MCF 10A (cell line): Measurements from ENCODE around the gene NCOR1. TPM values are rescaled to one million over a fixed set of nuclear protein-coding genes. Genes with fewer than 3 reads are reported as not detected.
"Not testable (repeated sequence)": the region's sequence is repeated elsewhere in the genome, so short reads cannot be mapped to it uniquely, and the experiment has no call there.

Source experiments
- BruUV-seq: library from RNA; stranded (reverse); fragments of 400-500 nt; replicated peaks from 2 replicates; lab custom pipeline; 2021; lab: Mats Ljungman, UMichigan
- CTCF ChIA-PET: fragments of 300-600 bp; sonication (Branson Sonifier 250); formaldehyde crosslinking; extraction: SDS; loops from one replicate; lab custom pipeline; 2021; ENCODE audit warnings: antibody characterized with exemption, inconsistent platforms; lab: Yijun Ruan, JAX
- POLR2A ChIA-PET: fragments of 300-600, 350-650 bp; sonication (Branson Sonifier 250); formaldehyde crosslinking; extraction: SDS; loops from one replicate; lab custom pipeline; 2020; ENCODE audit warnings: antibody characterized with exemption, inconsistent platforms; lab: Yijun Ruan, JAX
- DNase-seq: peaks from one replicate; pipeline ENCODE4 v3.0.0-alpha.2; 2018; ENCODE audit not compliant: unreplicated experiment
- H3K27ac Mint-ChIP-seq: one replicate; pipeline ENCODE4 v1.8.0; 2022; ENCODE audit warnings: mild to moderate bottlenecking, low read depth, mixed read lengths; ENCODE audit not compliant: unreplicated experiment
- H3K27me3 Mint-ChIP-seq: one replicate; pipeline ENCODE4 v1.8.0; 2022; ENCODE audit warnings: mixed read lengths; ENCODE audit not compliant: insufficient read depth, unreplicated experiment
- H3K36me3 Mint-ChIP-seq: one replicate; pipeline ENCODE4 v1.8.0; 2022; ENCODE audit warnings: mild to moderate bottlenecking, moderate library complexity, mixed read lengths; ENCODE audit not compliant: insufficient read depth, unreplicated experiment
- H3K4me1 Mint-ChIP-seq: one replicate; pipeline ENCODE4 v1.8.0; 2022; ENCODE audit warnings: mixed read lengths; ENCODE audit not compliant: insufficient read depth, unreplicated experiment
- H3K4me3 Mint-ChIP-seq: one replicate; pipeline ENCODE4 v1.8.0; 2022; ENCODE audit warnings: mild to moderate bottlenecking, moderate library complexity, mixed read lengths; ENCODE audit not compliant: unreplicated experiment
- H3K9me3 Mint-ChIP-seq: one replicate; pipeline ENCODE4 v1.8.0; 2022; ENCODE audit warnings: mixed read lengths; ENCODE audit not compliant: unreplicated experiment
- CTCF ChIP-seq: fragments of 200-600 bp; IDR thresholded peaks from one replicate; pipeline ENCODE4 v1.8.0; 2022; ENCODE audit warnings: antibody characterized with exemption, mild to moderate bottlenecking; ENCODE audit not compliant: unreplicated experiment
- intact Hi-C: fragments of 100-400 bp; cut with micrococcal nuclease; formaldehyde crosslinking; loops from 2 replicates; pipeline ENCODE4 v1.14.1; 2022
- total RNA-seq: library from RNA; stranded (reverse); gene quantifications from 2 replicates; pipeline ENCODE4 v1.2.3, GENCODE V29; 2022

NCOR1 gene
- total RNA-seq, 1 experiment from 2014 or later = 138 TPM

GRCh38 chr17:16155536-16155935 is 59.8 kb downstream of the NCOR1 start:
- no peak for TF ChIP-seq CTCF
- BruUV-seq = no TSS peak
- peaks cover 68% of the 10 kb centered on the region for H3K36me3 Mint-ChIP-seq
- CTCF ChIA-PET = interaction anchor here (1.3 kb wide), 1 partner anchor 34 kb away, joined by 3 read pairs; no protein-coding TSS in a partner anchor
- H3K27me3 Mint-ChIP-seq = no peaks in the 10 kb centered on the region
- H3K4me1 Mint-ChIP-seq = peaks cover under 1% of the 10 kb centered on the region
- intact Hi-C loops = no loop called here
- no peak overlapping the region for H3K27ac Mint-ChIP-seq
- POLR2A ChIA-PET = interaction anchor here (0.6 kb wide), 1 partner anchor 92 kb away, joined by 3 read pairs; no protein-coding TSS in a partner anchor
- DNase-seq = peak; percentile 7
- H3K9me3 Mint-ChIP-seq = no peaks in the 10 kb centered on the region
- no peak overlapping the region for H3K4me3 Mint-ChIP-seq

DNA sequence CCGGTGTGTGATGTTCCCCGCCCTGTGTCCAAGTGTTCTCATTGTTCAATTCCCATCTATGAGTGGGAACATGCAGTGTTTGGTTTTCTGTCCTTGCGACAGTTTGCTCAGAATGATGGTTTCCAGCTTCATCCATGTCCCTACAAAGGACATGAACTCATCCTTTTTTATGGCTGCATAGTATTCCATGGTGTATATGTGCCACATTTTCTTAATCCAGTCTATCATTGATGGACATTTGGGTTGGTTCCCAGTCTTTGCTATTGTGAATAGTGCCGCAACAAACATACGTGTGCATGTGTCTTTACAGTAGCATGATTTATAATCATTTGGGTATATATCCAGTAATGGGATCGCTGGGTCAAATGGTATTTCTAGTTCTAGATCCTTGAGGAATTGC is 63.0 kb downstream of the NCOR1 start:
- H3K9me3 Mint-ChIP-seq, H3K27me3 Mint-ChIP-seq, BruUV-seq, DNase-seq, H3K27ac Mint-ChIP-seq, intact Hi-C loops, CTCF ChIA-PET, H3K4me3 Mint-ChIP-seq: not testable (repeated sequence)
- POLR2A ChIA-PET = interaction anchor here (1.0 kb wide), 1 partner anchor 61 kb away, joined by 3 read pairs; no protein-coding TSS in a partner anchor
- Mint-ChIP-seq H3K4me1 (peaks cover 10% of the 10 kb centered on the region), H3K36me3 (peaks cover 63% of the 10 kb centered on the region)

DNA sequence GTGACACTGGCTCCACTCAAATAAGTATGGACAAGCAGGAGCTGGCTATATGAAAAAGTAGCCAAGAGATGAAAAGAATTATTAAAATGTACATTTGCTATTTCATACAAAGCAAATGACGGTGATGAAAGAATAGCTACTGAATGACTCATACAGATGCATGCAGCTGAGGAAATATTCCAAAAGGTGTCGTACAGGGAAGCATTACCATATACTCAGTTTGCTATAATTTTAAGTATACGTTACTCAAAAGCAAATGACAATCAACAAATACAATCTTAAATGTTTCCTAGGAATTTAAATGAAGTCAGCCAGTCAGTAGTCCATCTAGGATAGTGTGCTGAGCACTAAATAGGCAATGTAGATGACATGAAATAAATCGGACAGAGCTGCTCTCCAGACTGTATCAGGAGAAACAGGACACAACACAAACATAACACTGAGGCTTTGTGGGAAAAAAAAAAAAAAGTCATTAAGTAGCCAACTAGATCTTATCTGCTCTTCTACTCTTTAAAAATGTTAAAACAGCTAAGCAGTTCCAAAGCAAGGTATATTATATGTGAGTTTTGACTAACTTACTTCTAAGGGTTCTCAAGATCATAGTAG is 65.0 kb downstream of the NCOR1 start:
- ChIA-PET CTCF (interaction anchor here (0.7 to 1.1 kb wide), 4 partner anchors 8 to 136 kb away, joined by 3 to 4 read pairs (median 4); no protein-coding TSS in a partner anchor), POLR2A (interaction anchor here (0.6 to 2.6 kb wide), 11 partner anchors 8 to 501 kb away, joined by 3 to 22 read pairs (median 4); partner anchors contain the start of genes NCOR1, PIGL and UBB)
- peaks cover 54% of the 10 kb centered on the region for H3K36me3 Mint-ChIP-seq
- H3K9me3 Mint-ChIP-seq = no peaks in the 10 kb centered on the region
- no peaks in the 10 kb centered on the region for H3K27me3 Mint-ChIP-seq
- H3K4me1 Mint-ChIP-seq = peaks cover 12% of the 10 kb centered on the region
- no peak for TF ChIP-seq CTCF
- peak overlapping the region; percentile 83 for H3K27ac Mint-ChIP-seq
- BruUV-seq = no TSS peak
- peak overlapping the region; percentile 45 for H3K4me3 Mint-ChIP-seq
- peak; percentile 63 for DNase-seq
- intact Hi-C loops = no loop called here

- Mint-ChIP-seq H3K27ac (no peak overlapping the region), H3K36me3 (peaks cover 55% of the 10 kb centered on the region), H3K9me3 (no peaks in the 10 kb centered on the region), H3K4me1 (peaks cover 12% of the 10 kb centered on the region), H3K27me3 (no peaks in the 10 kb centered on the region), H3K4me3 (no peak overlapping the region)
- ChIA-PET POLR2A (interaction anchor here (0.6 to 1.4 kb wide), 3 partner anchors 9 to 67 kb away, joined by 3 to 4 read pairs (median 3); partner anchors contain the start of gene NCOR1), CTCF (no interaction called here)
- intact Hi-C loops = no loop called here
- DNase-seq = no peak
- no peak for TF ChIP-seq CTCF
- no TSS peak for BruUV-seq
These were observed 66.7 kb downstream of the NCOR1 start for GRCh38 chr17:16148596-16148995.

DNA sequence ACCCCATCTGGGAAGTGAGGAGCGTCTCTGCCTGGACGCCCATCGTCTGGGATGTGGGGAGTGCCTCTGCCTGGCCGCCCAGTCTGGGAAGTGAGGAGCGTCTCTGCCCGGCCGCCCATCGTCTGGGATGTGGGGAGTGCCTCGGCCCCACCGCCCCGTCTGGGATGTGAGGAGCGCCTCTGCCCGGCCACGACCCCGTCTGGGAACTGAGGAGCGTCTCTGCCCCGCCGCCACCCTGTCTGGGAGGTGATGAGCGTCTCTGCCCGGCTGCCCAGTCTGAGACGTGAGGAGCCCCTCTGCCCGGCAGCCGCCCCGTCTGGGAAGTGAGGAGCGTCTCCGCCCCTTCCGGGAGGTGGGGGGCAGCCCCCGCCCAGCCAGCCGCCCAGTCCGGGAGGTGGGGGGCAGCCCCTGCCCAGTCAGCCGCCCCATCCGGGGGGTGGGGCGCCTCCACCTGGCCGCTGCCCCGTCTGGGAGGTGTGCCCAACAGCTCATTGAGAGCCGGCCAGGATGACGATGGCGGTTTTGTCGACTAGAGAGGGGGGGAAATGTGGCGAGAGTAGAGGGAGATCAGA is 69.9 kb downstream of the NCOR1 start:
- H3K27me3 Mint-ChIP-seq, H3K4me3 Mint-ChIP-seq, intact Hi-C loops, POLR2A ChIA-PET, H3K27ac Mint-ChIP-seq, H3K4me1 Mint-ChIP-seq, BruUV-seq, H3K9me3 Mint-ChIP-seq, DNase-seq: not testable (repeated sequence)
- H3K36me3 Mint-ChIP-seq = peaks cover 63% of the 10 kb centered on the region
- CTCF ChIA-PET = interaction anchor here (0.6 kb wide), 1 partner anchor 44 kb away, joined by 3 read pairs; no protein-coding TSS in a partner anchor
